Measurements from ENCODE around the gene PRAMEF33.
"Not testable (repeated sequence)": the region's sequence is repeated elsewhere in the genome, so short reads cannot be mapped to it uniquely, and the experiment has no call there.

PRAMEF33 gene

GRCh38 chr1:13303239-13303638 lies at the start of gene PRAMEF33:
Gene PRAMEF33, plus strand, starts transcription at chr1:13303539. Its CDS starts 2,416 bp downstream, at chr1:13305955.
- DNase-seq (ENCODE audit: low read depth, low spot score); in situ Hi-C loops (cut with HindIII; ENCODE audit: low sequenced_read_pairs): not testable (repeated sequence)

GRCh38 chr1:13253898-13254297 lies 49.4 kb upstream of the PRAMEF33 start, which contains the start of gene PRAMEF5:
Gene PRAMEF5, plus strand, starts transcription at chr1:13254198. Its CDS starts 5,071 bp downstream, at chr1:13259269.
- DNase-seq (ENCODE audit: low read depth, low spot score); H3K4me3 ChIP-seq (ENCODE audit: low read depth, low read length); in situ Hi-C loops (cut with HindIII; ENCODE audit: low sequenced_read_pairs): not testable (repeated sequence)

More at GRCh38 chr1:13303239-13303638, at the start of gene PRAMEF33:
- H3K4me3 ChIP-seq (ENCODE audit: low read depth, low read length): not testable (repeated sequence)

GRCh38 chr1:13265124-13265523 lies 38.2 kb upstream of the PRAMEF33 start:
- in situ Hi-C loops (cut with HindIII; ENCODE audit: low sequenced_read_pairs); H3K4me3 ChIP-seq (ENCODE audit: low read depth, low read length); DNase-seq (ENCODE audit: low read depth, low spot score): not testable (repeated sequence)

- in situ Hi-C loops (cut with HindIII; ENCODE audit: low sequenced_read_pairs); H3K4me3 ChIP-seq (ENCODE audit: low read depth, low read length); DNase-seq (ENCODE audit: low read depth, low spot score): not testable (repeated sequence)
Observed at GRCh38 chr1:13277016-13277415, 26.3 kb upstream of the PRAMEF33 start.

GRCh38 chr1:13279617-13280016 lies 23.7 kb upstream of the PRAMEF33 start:
- DNase-seq (ENCODE audit: low read depth, low spot score); H3K4me3 ChIP-seq (ENCODE audit: low read depth, low read length); in situ Hi-C loops (cut with HindIII; ENCODE audit: low sequenced_read_pairs): not testable (repeated sequence)

- in situ Hi-C loops (cut with HindIII; ENCODE audit: low sequenced_read_pairs); DNase-seq (ENCODE audit: low read depth, low spot score); H3K4me3 ChIP-seq (ENCODE audit: low read depth, low read length): not testable (repeated sequence)
Observed at GRCh38 chr1:13285037-13285436, 18.3 kb upstream of the PRAMEF33 start, which contains the start of gene PRAMEF8. Gene PRAMEF8, minus strand, starts transcription at chr1:13285137. Its CDS starts 1,046 bp downstream, at chr1:13284091.

- in situ Hi-C loops (cut with HindIII; ENCODE audit: low sequenced_read_pairs); H3K4me3 ChIP-seq (ENCODE audit: low read depth, low read length); DNase-seq (ENCODE audit: low read depth, low spot score): not testable (repeated sequence)
Observed at GRCh38 chr1:13289030-13289429, 14.3 kb upstream of the PRAMEF33 start.

- in situ Hi-C loops (cut with HindIII; ENCODE audit: low sequenced_read_pairs); DNase-seq (ENCODE audit: low read depth, low spot score); H3K4me3 ChIP-seq (ENCODE audit: low read depth, low read length): not testable (repeated sequence)
Observed at GRCh38 chr1:13297216-13297931, 6.0 kb upstream of the PRAMEF33 start.

GRCh38 chr1:13298699-13299098 lies 4.6 kb upstream of the PRAMEF33 start:
- DNase-seq (ENCODE audit: low read depth, low spot score); H3K4me3 ChIP-seq (ENCODE audit: low read depth, low read length); in situ Hi-C loops (cut with HindIII; ENCODE audit: low sequenced_read_pairs): not testable (repeated sequence)

- DNase-seq (ENCODE audit: low read depth, low spot score); in situ Hi-C loops (cut with HindIII; ENCODE audit: low sequenced_read_pairs): not testable (repeated sequence)
Observed at GRCh38 chr1:13302197-13302596, 1.1 kb upstream of the PRAMEF33 start.

GRCh38 chr1:13315281-13315680 lies 11.9 kb downstream of the PRAMEF33 start, which contains the start of gene PRAMEF15:
Gene PRAMEF15, plus strand, starts transcription at chr1:13315581. Its CDS starts 2,827 bp downstream, at chr1:13318408.
- H3K4me3 ChIP-seq (ENCODE audit: low read depth, low read length); DNase-seq (ENCODE audit: low read depth, low spot score); in situ Hi-C loops (cut with HindIII; ENCODE audit: low sequenced_read_pairs): not testable (repeated sequence)

More at GRCh38 chr1:13302197-13302596, 1.1 kb upstream of the PRAMEF33 start:
- not testable (repeated sequence) for H3K4me3 ChIP-seq (ENCODE audit: low read depth, low read length)

- in situ Hi-C loops (cut with HindIII; ENCODE audit: low sequenced_read_pairs); H3K4me3 ChIP-seq (ENCODE audit: low read depth, low read length); DNase-seq (ENCODE audit: low read depth, low spot score): not testable (repeated sequence)
Observed at GRCh38 chr1:13342496-13342895, 39.2 kb downstream of the PRAMEF33 start.

GRCh38 chr1:13347034-13347433 lies 43.7 kb downstream of the PRAMEF33 start, which contains the start of gene PRAMEF14:
Gene PRAMEF14, minus strand, starts transcription at chr1:13347134. Its CDS starts 1,820 bp downstream, at chr1:13345314.
- DNase-seq (ENCODE audit: low read depth, low spot score); in situ Hi-C loops (cut with HindIII; ENCODE audit: low sequenced_read_pairs); H3K4me3 ChIP-seq (ENCODE audit: low read depth, low read length): not testable (repeated sequence)

- H3K4me3 ChIP-seq (ENCODE audit: low read depth, low read length); in situ Hi-C loops (cut with HindIII; ENCODE audit: low sequenced_read_pairs): not testable (repeated sequence)
- DNase-seq (ENCODE audit: low read depth, low spot score): peak; percentile 0
Observed at GRCh38 chr1:13353476-13353875, 50.1 kb downstream of the PRAMEF33 start.

GRCh38 chr1:13354475-13354874 lies 51.1 kb downstream of the PRAMEF33 start:
- DNase-seq (ENCODE audit: low read depth, low spot score); in situ Hi-C loops (cut with HindIII; ENCODE audit: low sequenced_read_pairs); H3K4me3 ChIP-seq (ENCODE audit: low read depth, low read length): not testable (repeated sequence)

Data from astrocyte of the spinal cord (primary cell).